CD4-positive, alpha-beta T cell (primary cell): ENCODE data around the gene ADTRP. TPM values are rescaled to one million over a fixed set of nuclear protein-coding genes. Genes with fewer than 3 reads are reported as not detected.

Experiments
- ATAC-seq: fragments of 200-7000 bp; cut with Tn5 transposase; one replicate; pipeline ENCODE4 v1.10.0; 2022; ENCODE audit warnings: mild to moderate bottlenecking; ENCODE audit not compliant: poor library complexity
- CTCF ChIA-PET: fragments of 350-600 bp; sonication (Branson Sonifier 250); formaldehyde crosslinking; loops from one replicate; lab custom pipeline; 2021; ENCODE audit warnings: antibody characterized with exemption, inconsistent platforms; lab: Charles Lee
- POLR2A ChIA-PET: fragments of 350-600 bp; sonication (Branson Sonifier 250); formaldehyde crosslinking; loops from one replicate; lab custom pipeline; 2021; ENCODE audit warnings: antibody characterized with exemption, inconsistent platforms; lab: Charles Lee
- DNase-seq, 14 experiments: peaks; one replicate each; pipeline ENCODE4 v3.0.0-alpha.2; 2013 to 2020; ENCODE audit warnings: mixed read lengths in 2 of 14
- H3K27ac ChIP-seq, 2 donors: one replicate each; pipeline versions ENCODE4 v1.5.1 to v1.7.0; 2013; ENCODE audit warnings: low read length in 2 of 2, low read depth in 1 of 2, mild to moderate bottlenecking in 1 of 2
- H3K27me3 ChIP-seq, 2 experiments: 1 replicate in 1 of 2; 2 replicates in 1 of 2; pipeline versions ENCODE4 v1.6.1 to v1.7.0; 2013; ENCODE audit warnings: low read length in 2 of 2, control low read depth in 1 of 2, mild to moderate bottlenecking in 1 of 2, moderate library complexity in 1 of 2; ENCODE audit not compliant: insufficient read depth in 2 of 2, control insufficient read depth in 1 of 2
- H3K36me3 ChIP-seq: one replicate; pipeline ENCODE4 v1.6.1; 2013; ENCODE audit warnings: low read length, control low read depth; ENCODE audit not compliant: insufficient read depth
- H3K4me1 ChIP-seq: one replicate; pipeline ENCODE4 v1.6.1; 2013; ENCODE audit warnings: low read length, control low read depth; ENCODE audit not compliant: insufficient read depth
- H3K4me3 ChIP-seq: one replicate; pipeline ENCODE4 v1.5.1; 2013; ENCODE audit warnings: mild to moderate bottlenecking, low read length, moderate library complexity
- H3K9me3 ChIP-seq, 2 experiments: 1 replicate in 1 of 2; 2 replicates in 1 of 2; pipeline versions ENCODE4 v1.6.1 to v1.7.0; 2013; ENCODE audit warnings: low read length in 2 of 2, mild to moderate bottlenecking in 2 of 2, control low read depth in 1 of 2, moderate library complexity in 1 of 2; ENCODE audit not compliant: control insufficient read depth in 1 of 2, insufficient read depth in 1 of 2
- H3K27ac Mint-ChIP-seq: one replicate; pipeline ENCODE4 v1.8.0; 2020; ENCODE audit warnings: mixed read lengths
- H3K27me3 Mint-ChIP-seq: one replicate; pipeline ENCODE4 v1.8.0; 2021; ENCODE audit warnings: mixed read lengths
- H3K36me3 Mint-ChIP-seq: one replicate; pipeline ENCODE4 v1.8.0; 2021; ENCODE audit warnings: low read depth, mixed read lengths
- H3K4me1 Mint-ChIP-seq: one replicate; pipeline ENCODE4 v1.8.0; 2021; ENCODE audit warnings: low read depth, mixed read lengths
- H3K4me3 Mint-ChIP-seq: one replicate; pipeline ENCODE4 v1.8.0; 2020; ENCODE audit warnings: mild to moderate bottlenecking, mixed read lengths
- H3K9me3 Mint-ChIP-seq: one replicate; pipeline ENCODE4 v1.8.0; 2020; ENCODE audit warnings: mixed read lengths
- CTCF ChIP-seq: fragments of 200-600 bp; IDR thresholded peaks from one replicate; pipeline ENCODE4 v1.8.0; 2022; ENCODE audit warnings: antibody characterized with exemption, mild to moderate bottlenecking
- intact Hi-C, 2 experiments: fragments of 100-400 bp; cut with DNase I in 1 of 2; cut with micrococcal nuclease in 1 of 2; formaldehyde crosslinking; loops; one replicate each; pipeline versions ENCODE4 v1.15.1 to v1.9.0; 2023 to 2025; cut with DNase I, micrococcal nuclease
- total RNA-seq, 174 experiments: library from RNA in 2 of 174; stranded (reverse) in 2 of 174; gene quantifications; one replicate each; pipeline ENCODE4 v1.2.3 and lab custom pipeline; 2021 to 2026

ADTRP gene
- total RNA-seq, 2 experiments from 2014 or later: 14.3 to 15.2 TPM

GRCh38 chr6:11705069-11705468 is 73.5 kb downstream of the ADTRP start:
- peaks cover 17% of the 10 kb centered on the region for H3K4me1 ChIP-seq
- H3K4me1 Mint-ChIP-seq: peaks cover 37% of the 10 kb centered on the region
- H3K4me3 ChIP-seq: no peak overlapping the region
- no peaks in the 10 kb centered on the region for H3K27me3 Mint-ChIP-seq
- no peak overlapping the region for H3K27ac Mint-ChIP-seq
- H3K36me3 ChIP-seq: no peaks in the 10 kb centered on the region
- DNase-seq (no peak), ATAC-seq (no peak)
- TF ChIP-seq CTCF: no peak
- no peak overlapping the region for H3K4me3 Mint-ChIP-seq
- intact Hi-C loops: no loop called here
- H3K9me3 Mint-ChIP-seq: no peaks in the 10 kb centered on the region
- CTCF ChIA-PET: no interaction called here
- H3K27ac ChIP-seq: no peak overlapping the region
- POLR2A ChIA-PET: no interaction called here
- no peaks in the 10 kb centered on the region for H3K27me3 ChIP-seq
- no peaks in the 10 kb centered on the region for H3K36me3 Mint-ChIP-seq
- no peaks in the 10 kb centered on the region for H3K9me3 ChIP-seq

GRCh38 chr6:11703725-11704124 is 74.9 kb downstream of the ADTRP start:
- H3K27me3 Mint-ChIP-seq: no peaks in the 10 kb centered on the region
- CTCF ChIA-PET: no interaction called here
- DNase-seq: no peak
- Histone ChIP-seq H3K4me1 (peaks cover 6% of the 10 kb centered on the region), H3K27ac (no peak overlapping the region), H3K36me3 (no peaks in the 10 kb centered on the region), H3K4me3 (no peak overlapping the region), H3K9me3 (no peaks in the 10 kb centered on the region), H3K27me3 (no peaks in the 10 kb centered on the region)
- TF ChIP-seq CTCF: no peak
- POLR2A ChIA-PET: no interaction called here
- intact Hi-C loops: loop anchor here in 1 of 2 experiments (5.0 kb wide), 2 partner anchors 34 to 84 kb away; no protein-coding TSS in a partner anchor
- peaks cover 29% of the 10 kb centered on the region for H3K4me1 Mint-ChIP-seq
- no peak overlapping the region for H3K4me3 Mint-ChIP-seq
- no peaks in the 10 kb centered on the region for H3K36me3 Mint-ChIP-seq
- H3K9me3 Mint-ChIP-seq: no peaks in the 10 kb centered on the region
- H3K27ac Mint-ChIP-seq: no peak overlapping the region
- no peak for ATAC-seq

GRCh38 chr6:11702500-11703130 is 76.0 kb downstream of the ADTRP start:
- CTCF ChIA-PET: no interaction called here
- no peak overlapping the region for H3K27ac Mint-ChIP-seq

More at GRCh38 chr6:11702500-11703130, 76.0 kb downstream of the ADTRP start:
- no peaks in the 10 kb centered on the region for H3K27me3 ChIP-seq
- ATAC-seq (no peak), DNase-seq (no peak)
- H3K36me3 Mint-ChIP-seq: no peaks in the 10 kb centered on the region
- no peak for TF ChIP-seq CTCF
- intact Hi-C loops: loop anchor here in 1 of 2 experiments (5.0 kb wide), 2 partner anchors 35 to 85 kb away; no protein-coding TSS in a partner anchor
- POLR2A ChIA-PET: interaction anchor here (1.0 to 1.4 kb wide), 2 partner anchors 12 to 531 kb away, joined by 3 read pairs; no protein-coding TSS in a partner anchor
- H3K9me3 ChIP-seq: no peaks in the 10 kb centered on the region
- peaks cover 2% of the 10 kb centered on the region for H3K4me1 ChIP-seq
- H3K27me3 Mint-ChIP-seq: no peaks in the 10 kb centered on the region
- no peaks in the 10 kb centered on the region for H3K9me3 Mint-ChIP-seq
- H3K4me1 Mint-ChIP-seq: peaks cover 22% of the 10 kb centered on the region
- H3K4me3 Mint-ChIP-seq: no peak overlapping the region
- no peak overlapping the region for H3K27ac ChIP-seq
- H3K4me3 ChIP-seq: no peak overlapping the region
- no peaks in the 10 kb centered on the region for H3K36me3 ChIP-seq
